T-helper 17 cell (primary cell): ENCODE results near the gene PF4V1. TPM values are rescaled to one million over a fixed set of nuclear protein-coding genes. Genes with fewer than 3 reads are reported as not detected.

Source experiments
- ATAC-seq: fragments of 150-1000 bp; cut with Tn5 transposase; 2 replicates; pipeline ENCODE4 v1.10.0; 2021; ENCODE audit warnings: mild to moderate bottlenecking, moderate library complexity
- DNase-seq, 3 donors: peaks; one replicate each; pipeline versions ENCODE4 v3.0.0 to v3.0.0-alpha.2; 2020 to 2021
- H3K9me3 ChIP-seq: one replicate; pipeline ENCODE4 v1.7.0; 2013; ENCODE audit warnings: low read length, mild to moderate bottlenecking; ENCODE audit not compliant: control insufficient read depth, poor library complexity, severe bottlenecking
- H3K27ac Mint-ChIP-seq: one replicate; pipeline ENCODE4 v1.8.0; 2022; ENCODE audit warnings: mild to moderate bottlenecking, moderate library complexity, mixed read lengths
- H3K27me3 Mint-ChIP-seq: one replicate; pipeline ENCODE4 v1.8.0; 2022; ENCODE audit warnings: mixed read lengths
- H3K36me3 Mint-ChIP-seq: one replicate; pipeline ENCODE4 v1.8.0; 2022; ENCODE audit warnings: low read depth, mixed read lengths
- H3K4me1 Mint-ChIP-seq: one replicate; pipeline ENCODE4 v1.8.0; 2022; ENCODE audit warnings: mild to moderate bottlenecking, mixed read lengths
- H3K4me3 Mint-ChIP-seq: one replicate; pipeline ENCODE4 v1.8.0; 2022; ENCODE audit warnings: mild to moderate bottlenecking, moderate library complexity, mixed read lengths
- total RNA-seq, 4 donors: library from RNA in 2 of 4; stranded (reverse) in 2 of 4; gene quantifications; one replicate each; pipeline ENCODE4 v1.2.3 and lab custom pipeline; 2022 to 2026

The PF4V1 gene
- total RNA-seq (10 to 100 TPM in 1 of 2 donors, not detected in 1; 67.9 TPM), total RNA-seq (lab: John Stamatoyannopoulos, UW) (0 reads per million in 2 donors)

GRCh38 chr4:73853246-73853704, at the start of gene PF4V1:
PF4V1 (plus strand) TSS chr4:73853296; CDS start chr4:73853363, 67 bp downstream.
- H3K4me3 Mint-ChIP-seq: no peak within 1 kb of the TSS
- no peak for DNase-seq
- no peaks in the 10 kb centered on the region for H3K4me1 Mint-ChIP-seq
- no peak for ATAC-seq
- H3K9me3 ChIP-seq: no peaks in the 10 kb centered on the region
- peaks cover 14% of the 10 kb centered on the region for H3K27me3 Mint-ChIP-seq
- no peaks in the 10 kb centered on the region for H3K36me3 Mint-ChIP-seq
- no peak within 1 kb of the TSS for H3K27ac Mint-ChIP-seq

- no peak for ATAC-seq
- no peak for DNase-seq
- H3K36me3 Mint-ChIP-seq: no peaks in the 10 kb centered on the region
Measured at GRCh38 chr4:73810191-73810590, 42.9 kb upstream of the PF4V1 start.

GRCh38 chr4:73811841-73812240, 41.3 kb upstream of the PF4V1 start:
- Mint-ChIP-seq H3K36me3 (no peaks in the 10 kb centered on the region), H3K27me3 (no peaks in the 10 kb centered on the region), H3K4me1 (no peaks in the 10 kb centered on the region), H3K4me3 (no peak overlapping the region), H3K27ac (no peak overlapping the region)
- DNase-seq (no peak), ATAC-seq (no peak)
- no peaks in the 10 kb centered on the region for H3K9me3 ChIP-seq

More at GRCh38 chr4:73810191-73810590, 42.9 kb upstream of the PF4V1 start:
- H3K9me3 ChIP-seq: no peaks in the 10 kb centered on the region
- Mint-ChIP-seq H3K4me1 (no peaks in the 10 kb centered on the region), H3K4me3 (no peak overlapping the region), H3K27ac (no peak overlapping the region), H3K27me3 (no peaks in the 10 kb centered on the region)

GRCh38 chr4:73814679-73815078, 38.4 kb upstream of the PF4V1 start:
- ATAC-seq (no peak), DNase-seq (no peak)
- no peaks in the 10 kb centered on the region for H3K9me3 ChIP-seq
- Mint-ChIP-seq H3K4me3 (no peak overlapping the region), H3K27ac (no peak overlapping the region), H3K36me3 (no peaks in the 10 kb centered on the region), H3K27me3 (no peaks in the 10 kb centered on the region), H3K4me1 (no peaks in the 10 kb centered on the region)

- H3K9me3 ChIP-seq: no peaks in the 10 kb centered on the region
- no peaks in the 10 kb centered on the region for H3K36me3 Mint-ChIP-seq
- H3K4me3 Mint-ChIP-seq: no peak overlapping the region
- no peak overlapping the region for H3K27ac Mint-ChIP-seq
- H3K4me1 Mint-ChIP-seq: no peaks in the 10 kb centered on the region
- DNase-seq (no peak), ATAC-seq (peak; percentile 68)
- no peaks in the 10 kb centered on the region for H3K27me3 Mint-ChIP-seq
Measured at GRCh38 chr4:73815145-73815544, 38.0 kb upstream of the PF4V1 start.

GRCh38 chr4:73816814-73817213, 36.3 kb upstream of the PF4V1 start:
- no peaks in the 10 kb centered on the region for H3K27me3 Mint-ChIP-seq
- DNase-seq (no peak), ATAC-seq (no peak)
- H3K36me3 Mint-ChIP-seq: no peaks in the 10 kb centered on the region
- no peaks in the 10 kb centered on the region for H3K4me1 Mint-ChIP-seq
- H3K9me3 ChIP-seq: no peaks in the 10 kb centered on the region
- H3K27ac Mint-ChIP-seq: no peak overlapping the region
- H3K4me3 Mint-ChIP-seq: no peak overlapping the region

GRCh38 chr4:73817341-73817740, 35.8 kb upstream of the PF4V1 start:
- DNase-seq (no peak), ATAC-seq (no peak)
- H3K36me3 Mint-ChIP-seq: no peaks in the 10 kb centered on the region
- H3K9me3 ChIP-seq: no peaks in the 10 kb centered on the region
- H3K4me3 Mint-ChIP-seq: no peak overlapping the region
- H3K27me3 Mint-ChIP-seq: no peaks in the 10 kb centered on the region
- no peak overlapping the region for H3K27ac Mint-ChIP-seq
- H3K4me1 Mint-ChIP-seq: no peaks in the 10 kb centered on the region

- Mint-ChIP-seq H3K4me1 (no peaks in the 10 kb centered on the region), H3K27me3 (no peaks in the 10 kb centered on the region)
Measured at GRCh38 chr4:73821325-73821724, 31.8 kb upstream of the PF4V1 start.

GRCh38 chr4:73822389-73822788, 30.7 kb upstream of the PF4V1 start:
- no peaks in the 10 kb centered on the region for H3K4me1 Mint-ChIP-seq
- no peaks in the 10 kb centered on the region for H3K9me3 ChIP-seq
- no peaks in the 10 kb centered on the region for H3K36me3 Mint-ChIP-seq
- H3K27ac Mint-ChIP-seq: no peak overlapping the region
- no peaks in the 10 kb centered on the region for H3K27me3 Mint-ChIP-seq
- no peak for DNase-seq
- no peak for ATAC-seq
- H3K4me3 Mint-ChIP-seq: no peak overlapping the region

More at GRCh38 chr4:73821325-73821724, 31.8 kb upstream of the PF4V1 start:
- Mint-ChIP-seq H3K27ac (no peak overlapping the region), H3K4me3 (no peak overlapping the region), H3K36me3 (no peaks in the 10 kb centered on the region)
- no peak for ATAC-seq
- H3K9me3 ChIP-seq: no peaks in the 10 kb centered on the region
- no peak for DNase-seq

- no peak overlapping the region for H3K27ac Mint-ChIP-seq
- H3K36me3 Mint-ChIP-seq: no peaks in the 10 kb centered on the region
- H3K4me1 Mint-ChIP-seq: no peaks in the 10 kb centered on the region
- no peaks in the 10 kb centered on the region for H3K27me3 Mint-ChIP-seq
- no peak overlapping the region for H3K4me3 Mint-ChIP-seq
- H3K9me3 ChIP-seq: no peaks in the 10 kb centered on the region
- ATAC-seq (no peak), DNase-seq (no peak)
Measured at GRCh38 chr4:73822812-73823504, 30.1 kb upstream of the PF4V1 start.

- Mint-ChIP-seq H3K4me1 (no peaks in the 10 kb centered on the region), H3K27ac (no peak overlapping the region), H3K4me3 (no peak overlapping the region), H3K36me3 (no peaks in the 10 kb centered on the region), H3K27me3 (no peaks in the 10 kb centered on the region)
- H3K9me3 ChIP-seq: no peaks in the 10 kb centered on the region
- ATAC-seq (no peak), DNase-seq (no peak)
Measured at GRCh38 chr4:73823760-73824159, 29.3 kb upstream of the PF4V1 start.

- ATAC-seq: no peak
- no peaks in the 10 kb centered on the region for H3K4me1 Mint-ChIP-seq
- H3K27me3 Mint-ChIP-seq: no peaks in the 10 kb centered on the region
Measured at GRCh38 chr4:73828956-73829355, 24.1 kb upstream of the PF4V1 start.

GRCh38 chr4:73831569-73831968, 21.5 kb upstream of the PF4V1 start:
- Mint-ChIP-seq H3K4me1 (no peaks in the 10 kb centered on the region), H3K27me3 (no peaks in the 10 kb centered on the region), H3K4me3 (no peak overlapping the region), H3K36me3 (no peaks in the 10 kb centered on the region), H3K27ac (no peak overlapping the region)
- no peaks in the 10 kb centered on the region for H3K9me3 ChIP-seq
- DNase-seq: no peak
- ATAC-seq: no peak

More at GRCh38 chr4:73828956-73829355, 24.1 kb upstream of the PF4V1 start:
- no peaks in the 10 kb centered on the region for H3K9me3 ChIP-seq
- H3K27ac Mint-ChIP-seq: no peak overlapping the region
- no peak overlapping the region for H3K4me3 Mint-ChIP-seq
- no peak for DNase-seq
- H3K36me3 Mint-ChIP-seq: no peaks in the 10 kb centered on the region

GRCh38 chr4:73832651-73833237, 20.4 kb upstream of the PF4V1 start:
- peaks cover 3% of the 10 kb centered on the region for H3K9me3 ChIP-seq
- no peaks in the 10 kb centered on the region for H3K4me1 Mint-ChIP-seq
- H3K27me3 Mint-ChIP-seq: peaks cover 10% of the 10 kb centered on the region
- no peaks in the 10 kb centered on the region for H3K36me3 Mint-ChIP-seq
- no peak for DNase-seq
- no peak overlapping the region for H3K4me3 Mint-ChIP-seq
- no peak for ATAC-seq
- H3K27ac Mint-ChIP-seq: no peak overlapping the region
